Adrenal gland (tissue), 5 donors: Measurements from ENCODE around the gene ZNG1A.
"Not testable (repeated sequence)": the region's sequence is repeated elsewhere in the genome, so short reads cannot be mapped to it uniquely, and the experiment has no call there.

ENCODE experiments used
- CTCF ChIP-seq, 6 experiments: fragments of 450-650 bp in 4 of 6; fragments of 200-600 bp in 2 of 6; sonication (generic) in 1 of 6; IDR thresholded peaks; 1 replicate in 5 of 6; 2 replicates in 1 of 6; pipeline versions ENCODE4 v1.5.1 to v1.8.0; 2016 to 2021; ENCODE audit warnings: antibody characterized with exemption in 6 of 6, mild to moderate bottlenecking in 2 of 6, moderate library complexity in 1 of 6
- POLR2A ChIP-seq, 2 donors: fragments of 450-650 bp; IDR thresholded peaks; one replicate each; pipeline ENCODE4 v1.6.1; 2017; ENCODE audit warnings: antibody characterized with exemption in 2 of 2, mild to moderate bottlenecking in 2 of 2, moderate library complexity in 1 of 2
- donor health status: DM: no; HTN: no; CAD: no.

GRCh38 chr9:219036-219435, 40.2 kb upstream of the ZNG1A start:
- TF ChIP-seq CTCF, POLR2A (IDR thresholded peaks at IDR 0.05): not testable (repeated sequence)
